Activated effector memory CD4-positive, alpha-beta T cell treated with Interleukin-2 at 50 U/mL for 16 hours (primary cell): ENCODE results near the gene RPL18A.
A peak's percentile ranks its signal among the peaks of the same experiment; 100 is the strongest.

Source experiments
- DNase-seq: peaks from one replicate; pipeline ENCODE4 v3.0.0-alpha.2; 2020

Gene RPL18A

DNA sequence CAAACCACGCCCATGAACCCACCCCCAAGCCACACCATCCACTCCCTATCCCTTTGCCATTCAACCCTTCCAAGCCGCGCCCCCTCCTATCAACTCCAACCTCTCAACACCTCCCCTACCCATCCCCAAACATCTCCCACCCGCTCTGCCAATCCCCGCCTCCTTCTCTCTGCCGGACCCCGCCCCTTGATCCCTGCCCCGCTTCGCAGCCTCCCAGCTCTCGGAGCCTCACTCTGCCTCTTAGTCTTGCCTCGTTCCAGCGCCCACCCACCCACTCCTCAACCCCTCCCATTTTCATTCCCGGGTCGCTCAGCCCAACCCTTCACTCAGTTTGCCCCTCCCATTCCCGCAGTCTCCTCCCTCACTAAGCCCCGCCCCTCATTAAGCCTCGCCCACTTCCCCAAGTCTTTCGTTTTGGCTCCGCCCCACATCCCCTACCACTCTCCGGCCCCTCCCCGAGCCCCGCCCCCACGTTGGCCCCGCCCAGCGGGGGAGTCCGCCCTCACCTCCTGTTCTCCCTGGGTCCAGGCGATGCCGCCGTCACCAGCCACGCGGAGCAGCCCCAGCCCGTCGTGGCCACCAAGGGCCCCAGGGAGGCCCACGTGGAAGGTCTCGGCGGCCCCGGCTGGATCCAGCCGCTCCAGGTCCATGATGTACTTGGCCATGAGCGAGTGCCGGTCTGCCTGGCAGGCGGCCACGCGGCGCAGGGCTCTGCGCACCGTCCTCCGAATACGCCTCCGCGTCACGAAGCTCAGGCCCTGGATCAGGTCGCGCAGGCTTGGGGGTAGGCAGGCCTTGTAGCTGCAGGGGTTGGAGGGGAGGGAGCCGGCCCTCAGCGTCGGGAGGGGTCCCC, 17.7 kb upstream of the RPL18A start:
- no peak for DNase-seq

- no peak for DNase-seq
Observed at GRCh38 chr19:17842663-17843291, 16.9 kb upstream of the RPL18A start.

- no peak for DNase-seq
Observed at GRCh38 chr19:17843292-17843827, 16.4 kb upstream of the RPL18A start.

DNA sequence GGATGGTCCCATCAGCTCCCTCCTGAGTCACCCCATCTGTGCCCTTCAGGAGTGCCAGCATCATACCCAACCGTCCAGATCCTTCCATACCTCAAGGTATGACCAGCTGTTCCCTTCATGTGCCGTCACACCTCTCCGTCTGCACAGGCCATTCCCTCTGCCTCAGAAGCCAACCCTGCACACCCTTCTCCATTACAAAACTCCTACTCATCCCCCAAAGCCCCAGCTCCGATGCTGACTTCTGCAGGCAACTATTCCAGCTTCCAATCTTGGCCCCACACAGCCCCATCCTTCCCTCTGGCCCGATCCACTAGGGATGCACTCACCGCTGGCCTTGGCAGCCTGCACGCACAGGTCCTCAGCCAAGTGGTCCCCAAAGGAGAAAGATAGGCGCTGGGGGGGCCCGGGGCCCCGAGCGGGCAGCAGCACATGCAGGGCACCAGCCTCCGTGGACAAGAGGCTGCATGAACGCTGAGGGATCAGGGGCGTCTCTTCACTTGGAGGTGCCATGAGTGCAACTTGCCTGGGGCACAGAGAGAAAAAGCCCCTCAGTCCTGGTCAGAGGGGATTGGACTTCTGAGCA, 15.7 kb upstream of the RPL18A start:
- no peak for DNase-seq

DNA sequence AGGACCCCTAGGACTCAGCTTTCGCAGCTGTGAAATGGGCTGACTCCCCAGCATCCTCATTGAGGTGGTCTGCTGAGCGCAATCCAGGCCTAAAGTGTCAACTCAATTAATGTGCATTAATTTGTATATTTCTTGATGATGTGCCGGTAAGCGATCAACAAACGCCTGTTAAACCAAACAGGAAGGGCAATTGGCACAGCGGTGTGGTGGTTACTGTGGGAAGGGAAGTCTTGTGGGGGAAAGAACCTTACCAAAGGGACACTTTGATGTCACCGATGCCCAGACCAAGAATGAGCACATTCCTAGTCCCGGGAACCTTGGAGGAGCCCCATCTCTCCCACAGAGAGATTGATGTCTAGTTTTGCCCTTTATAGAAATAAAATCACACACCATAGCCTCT, 13.6 kb upstream of the RPL18A start:
- DNase-seq: peak; percentile 33

GRCh38 chr19:17847538-17848366, 12.0 kb upstream of the RPL18A start, which contains the start of gene JAK3:
Gene JAK3 (minus strand): TSS chr19:17847982. CDS start chr19:17844417, 3,565 bp downstream.
- peak; percentile 72 for DNase-seq

DNA sequence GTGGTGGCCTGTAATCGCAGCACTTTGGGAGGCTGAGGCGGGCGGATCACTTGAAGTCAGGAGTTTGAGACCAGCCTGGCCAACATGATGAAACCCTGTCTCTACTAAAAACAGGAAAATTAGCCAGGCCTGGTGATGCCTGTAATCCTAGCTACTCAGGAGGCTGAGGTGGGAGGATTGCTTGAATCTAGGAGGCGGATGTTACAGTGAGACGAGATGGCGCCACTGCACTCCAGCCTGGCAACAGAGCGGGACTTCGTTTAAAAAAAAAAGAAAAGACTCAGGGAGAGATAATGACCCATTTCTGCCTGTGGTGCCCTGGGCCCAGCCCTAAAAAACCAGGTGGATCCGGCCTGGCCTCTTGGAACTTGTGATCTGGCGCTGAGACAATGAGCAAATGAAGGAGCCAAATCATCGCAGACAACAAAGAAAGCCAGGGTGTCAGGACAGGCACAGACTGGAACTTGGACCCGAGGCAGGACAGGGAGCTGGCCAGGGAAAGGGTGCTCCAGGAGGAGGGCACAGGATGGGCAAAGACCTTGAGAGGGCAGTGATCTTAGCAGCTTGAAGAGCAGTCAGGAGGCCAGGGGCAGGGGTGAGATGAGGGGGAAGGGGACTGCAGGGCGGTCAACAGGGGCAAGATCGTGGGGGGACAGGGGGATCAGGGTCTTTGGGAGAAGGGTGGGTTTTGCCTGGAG, 11.0 kb upstream of the RPL18A start:
- no peak for DNase-seq

GRCh38 chr19:17854061-17854460, 5.6 kb upstream of the RPL18A start:
- DNase-seq: no peak

- peak; percentile 82 for DNase-seq
Observed at GRCh38 chr19:17855280-17856152, 4.2 kb upstream of the RPL18A start.

- no peak for DNase-seq
Observed at GRCh38 chr19:17860331-17860992, 752 bp downstream of the RPL18A start.

- DNase-seq: no peak
Observed at GRCh38 chr19:17860993-17861360, 1.3 kb downstream of the RPL18A start.

DNA sequence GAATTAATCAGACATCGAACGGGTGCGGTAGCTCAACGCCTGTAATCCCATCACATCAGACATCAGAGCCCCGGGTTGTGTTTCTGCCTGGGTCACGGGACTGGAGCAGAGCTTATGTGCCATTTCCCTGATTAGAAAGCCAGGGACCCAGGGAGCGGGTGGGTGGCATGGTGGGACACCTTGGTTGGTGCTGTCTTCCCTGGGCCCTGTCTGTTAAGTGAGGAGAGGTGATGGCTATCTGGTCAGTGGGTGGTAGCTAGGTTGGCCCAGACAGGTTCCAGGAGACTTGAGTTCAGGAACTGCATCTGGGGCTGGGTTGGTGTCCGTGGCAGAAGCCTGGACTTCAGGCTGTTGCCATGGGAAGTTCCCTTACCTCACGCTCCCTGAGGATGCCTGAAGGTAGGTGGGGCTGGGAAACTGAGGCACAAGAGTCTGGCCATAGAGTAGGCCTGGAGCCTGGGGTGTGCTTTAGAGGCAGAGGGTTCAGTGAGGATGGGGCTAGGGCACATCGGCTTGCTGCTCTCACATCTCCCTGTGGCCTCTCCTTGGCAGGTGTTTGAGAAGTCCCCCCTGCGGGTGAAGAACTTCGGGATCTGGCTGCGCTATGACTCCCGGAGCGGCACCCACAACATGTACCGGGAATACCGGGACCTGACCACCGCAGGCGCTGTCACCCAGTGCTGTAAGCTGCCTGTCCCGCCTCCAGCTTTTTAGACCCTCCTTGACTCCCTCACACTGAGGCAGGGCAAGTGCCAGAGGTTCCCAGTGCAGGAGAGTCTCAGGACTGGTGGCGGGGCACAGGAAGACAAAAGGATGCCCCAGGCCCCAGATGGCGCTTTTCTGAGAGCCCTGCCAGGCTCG, 2.1 kb downstream of the RPL18A start:
- no peak for DNase-seq

- DNase-seq: no peak
Observed at GRCh38 chr19:17862711-17863519, 3.2 kb downstream of the RPL18A start.

DNA sequence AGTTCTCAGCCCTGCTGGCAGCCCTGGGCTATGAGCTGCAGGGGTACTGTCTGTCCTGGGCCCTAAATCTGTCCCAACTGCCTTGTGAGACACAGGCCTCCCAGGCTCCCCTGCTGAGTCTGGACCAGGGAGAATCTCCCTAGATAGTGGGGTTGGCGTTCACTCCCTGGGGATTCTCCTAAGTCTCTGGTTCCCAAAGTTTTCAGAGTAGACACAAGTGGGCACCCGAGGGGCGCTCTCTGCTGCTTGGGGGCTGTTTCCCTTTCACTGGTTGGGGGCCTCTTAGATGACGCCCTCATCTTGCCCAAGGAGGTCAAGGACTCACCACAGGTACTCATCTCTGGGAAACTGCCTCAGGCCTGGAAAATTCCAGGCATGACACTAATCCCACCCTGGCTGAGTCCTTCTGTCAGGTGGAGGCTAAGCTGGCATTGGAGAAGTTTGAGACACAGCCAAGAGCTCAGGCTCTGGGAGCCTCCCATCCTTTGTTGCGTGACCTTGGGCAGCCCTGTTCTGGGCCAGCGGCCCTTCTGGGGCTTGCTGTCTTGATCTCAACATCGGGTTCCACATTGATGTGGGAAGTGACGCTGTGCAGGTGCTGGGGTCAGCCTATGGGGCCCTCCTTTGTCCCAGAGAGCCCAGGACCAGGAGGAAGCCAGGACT, 3.9 kb downstream of the RPL18A start:
- no peak for DNase-seq

DNA sequence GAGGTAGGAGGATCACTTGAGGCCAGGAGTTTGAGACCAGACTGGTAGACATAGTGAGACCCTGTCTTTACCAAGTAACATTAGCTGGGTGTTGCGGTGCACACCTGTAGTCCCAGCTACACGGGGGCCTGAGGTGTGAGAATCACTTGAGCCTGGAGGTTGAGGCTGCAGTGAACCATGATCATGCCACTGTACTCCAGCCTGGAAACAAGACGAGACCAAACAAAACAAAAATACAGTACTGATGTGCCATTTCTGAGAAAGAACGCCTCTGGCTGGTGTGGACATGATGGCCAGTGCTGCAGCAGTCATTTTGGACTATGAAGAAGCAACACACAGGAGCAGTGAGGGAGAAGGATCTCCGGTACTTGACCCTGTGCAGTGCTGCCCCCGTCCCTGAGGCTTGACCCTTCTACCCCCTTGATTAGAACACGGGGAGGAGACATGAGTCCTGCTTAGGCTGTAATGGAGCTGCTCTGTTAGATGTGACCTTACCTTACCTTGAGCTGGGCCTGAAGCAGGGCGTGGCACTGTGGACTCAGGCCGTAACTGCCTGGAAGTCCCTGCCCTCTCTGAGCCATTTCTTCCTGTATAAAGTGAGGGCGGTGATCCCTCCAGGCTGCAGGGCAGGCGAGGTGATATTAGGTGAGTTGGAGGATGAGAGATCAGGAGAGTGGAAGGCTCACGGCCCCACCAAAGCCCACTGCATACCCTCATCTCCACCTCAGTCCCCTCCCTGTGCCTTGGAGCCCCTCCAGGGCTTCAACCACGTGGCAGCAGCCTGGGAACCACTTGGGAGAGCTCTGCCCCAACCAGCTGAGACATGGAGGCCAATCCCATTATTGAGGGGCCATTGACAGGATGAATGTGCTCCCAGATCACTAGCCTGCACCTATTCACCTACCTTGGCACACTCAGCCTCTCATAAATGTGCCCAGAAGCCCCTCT, 5.9 kb downstream of the RPL18A start:
- no peak for DNase-seq

DNA sequence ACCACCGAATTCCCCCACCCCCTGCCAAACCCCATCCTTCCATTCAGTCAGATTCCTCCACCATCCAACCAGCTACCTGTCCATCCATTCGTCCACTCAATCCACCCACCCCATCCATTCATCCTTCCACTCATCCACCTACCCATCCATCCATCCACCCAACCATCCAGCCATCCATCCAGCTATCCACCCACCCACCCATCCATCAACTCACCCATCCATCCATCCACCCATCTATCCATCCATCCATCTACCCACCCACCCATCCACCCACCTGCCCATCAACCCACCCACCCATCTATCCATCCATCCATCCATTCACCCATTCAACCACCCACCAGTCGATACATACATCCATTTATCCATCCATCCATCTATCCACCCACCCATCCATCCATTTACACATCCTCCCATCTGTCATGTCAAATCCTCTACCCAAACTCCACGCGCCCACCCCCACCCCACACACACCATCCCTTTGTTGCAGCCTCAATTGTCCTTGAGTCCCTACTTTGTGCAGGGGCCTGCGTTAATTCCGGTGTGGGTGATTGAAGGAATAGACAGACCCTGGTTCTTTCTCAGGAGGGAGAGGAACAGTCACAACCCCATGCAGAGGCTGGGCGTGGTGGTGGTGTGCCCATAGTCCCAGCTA, 6.7 kb downstream of the RPL18A start:
- no peak for DNase-seq
